Activated CD8-positive, alpha-beta memory T cell treated with anti-CD3 and anti-CD28 coated beads, Interleukin-2, amount 50 U/mL, for 24 hours (primary cell): ENCODE data around the gene BICRA.
A peak's percentile ranks its signal among the peaks of the same experiment; 100 is the strongest.

Experiments used
- DNase-seq: peaks from one replicate; pipeline ENCODE4 v3.0.0-alpha.2; 2020; ENCODE audit errors: extremely low read depth

BICRA gene

GRCh38 chr19:47601180-47601904, 7.6 kb upstream of the BICRA start:
- no peak for DNase-seq

GRCh38 chr19:47603706-47604565, 5.0 kb upstream of the BICRA start:
- DNase-seq: no peak

- no peak for DNase-seq
These were observed 1.3 kb upstream of the BICRA start for GRCh38 chr19:47607564-47608073.

- peak; percentile 80 for DNase-seq
These were observed 638 bp upstream of the BICRA start for GRCh38 chr19:47608074-47608918.

- no peak for DNase-seq
These were observed 1.3 kb downstream of the BICRA start for GRCh38 chr19:47609906-47610894.

- no peak for DNase-seq
These were observed 2.0 kb downstream of the BICRA start for GRCh38 chr19:47610902-47611301.

- DNase-seq: no peak
These were observed 4.5 kb downstream of the BICRA start for GRCh38 chr19:47613165-47614020.

GRCh38 chr19:47614021-47614295, 5.0 kb downstream of the BICRA start:
- DNase-seq: no peak

- DNase-seq: no peak
These were observed 5.6 kb downstream of the BICRA start for GRCh38 chr19:47614559-47614958.

- no peak for DNase-seq
These were observed 6.3 kb downstream of the BICRA start for GRCh38 chr19:47615230-47615629.

GRCh38 chr19:47615714-47616113, 6.8 kb downstream of the BICRA start:
- no peak for DNase-seq

GRCh38 chr19:47618771-47619170, 9.8 kb downstream of the BICRA start:
- no peak for DNase-seq

- DNase-seq: no peak
These were observed 10.8 kb downstream of the BICRA start for GRCh38 chr19:47619763-47620162.

- no peak for DNase-seq
These were observed 14.4 kb downstream of the BICRA start for GRCh38 chr19:47623151-47623920.

GRCh38 chr19:47623921-47624391, 15.0 kb downstream of the BICRA start:
- DNase-seq: no peak

GRCh38 chr19:47625650-47626049, 16.7 kb downstream of the BICRA start:
- no peak for DNase-seq

- DNase-seq: no peak
These were observed 17.3 kb downstream of the BICRA start for GRCh38 chr19:47626238-47626637.

- DNase-seq: no peak
These were observed 19.3 kb downstream of the BICRA start for GRCh38 chr19:47628078-47628771.
